ENCODE data around the gene LIN37. TPM values are rescaled to one million over a fixed set of nuclear protein-coding genes. Genes with fewer than 3 reads are reported as not detected.

The LIN37 gene
- total RNA-seq, 1 experiment from 2014 or later = 10.1 TPM

DNA sequence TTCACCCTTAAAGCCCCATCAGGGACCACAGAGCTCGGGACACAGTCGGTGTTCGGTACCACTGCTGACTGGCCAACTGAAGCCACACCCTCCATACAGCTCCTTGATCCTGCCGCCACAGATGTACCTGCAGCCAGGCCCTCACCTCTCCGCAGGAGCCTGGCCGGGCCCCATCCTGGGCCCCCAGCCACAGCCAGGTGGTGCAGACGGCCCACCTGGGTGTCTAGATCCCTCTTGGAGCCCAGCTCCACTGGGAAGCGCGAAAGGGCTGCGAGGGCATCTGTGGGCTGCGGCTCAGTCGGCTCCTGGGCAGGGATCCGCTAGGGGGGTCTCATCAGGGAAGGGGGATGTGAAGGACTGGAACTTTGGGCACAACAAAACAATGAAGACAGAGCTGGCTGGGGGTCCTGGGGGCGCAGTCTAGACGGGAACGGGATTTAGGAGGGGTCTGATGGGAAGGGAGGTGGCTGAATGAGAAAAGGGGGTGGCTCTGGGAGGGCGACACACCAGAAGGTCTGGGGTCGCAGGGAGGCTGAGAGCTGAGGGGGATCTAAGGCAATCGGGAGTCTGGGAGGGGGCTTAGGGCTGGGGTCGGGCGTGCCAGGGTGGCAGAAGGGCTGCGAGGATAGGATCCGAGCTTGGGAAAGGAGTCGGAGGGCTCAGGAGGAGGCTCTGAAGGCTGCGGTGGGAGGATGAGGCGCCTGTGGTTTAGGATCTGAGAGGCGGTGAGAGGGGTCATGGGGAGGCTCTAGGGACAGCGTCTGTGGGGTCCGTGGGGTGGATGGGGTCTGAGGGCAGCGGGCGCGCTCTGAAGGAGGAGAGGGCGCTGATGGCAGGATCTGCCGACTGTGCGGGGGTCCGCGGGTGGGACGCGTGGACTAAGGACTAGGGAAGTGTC, 48.5 kb downstream of the LIN37 start:
- DNase-seq (ENCODE audit: low read depth, low spot score) = no peak
- no peaks in the 10 kb centered on the region for H3K36me3 ChIP-seq (ENCODE audit: control insufficient read depth in 1 of 2, insufficient read depth in 2 of 2, low read length in 2 of 2)
- no peaks in the 10 kb centered on the region for H3K9me3 ChIP-seq (ENCODE audit: control insufficient read depth in 1 of 2, insufficient read depth in 1 of 2, low read depth in 1 of 2, low read length in 2 of 2)
- no peaks in the 10 kb centered on the region for H3K79me2 ChIP-seq (ENCODE audit: insufficient read depth, low read length)
- H3K4me2 ChIP-seq (ENCODE audit: low read length) = no peak overlapping the region
- ATAC-seq = no peak
- intact Hi-C loops (cut with micrococcal nuclease) = no loop called here
- ChIA-PET CTCF (no interaction called here), RAD21 (ENCODE audit: low non-redundant PET in 1 of 2, low total read pairs in 2 of 2, uncharacterized antibody in 2 of 2, unreplicated experiment in 2 of 2) (no interaction called here), POLR2A (no interaction called here)
- no peaks in the 10 kb centered on the region for H4K20me1 ChIP-seq (ENCODE audit: insufficient read depth)
- peaks cover 0 to 5% of the 10 kb centered on the region in 2 experiments; a peak in 2 of 4 replicates for H3K4me1 ChIP-seq (ENCODE audit: control insufficient read depth in 1 of 2, insufficient read depth in 2 of 2, low read length in 2 of 2)
- H3K9ac ChIP-seq (ENCODE audit: low read length) = no peak overlapping the region
- H2AFZ ChIP-seq (ENCODE audit: low read depth, low read length, poor library complexity, severe bottlenecking) = no peak overlapping the region
- BruUV-seq (replicated peaks) = no TSS peak
- no peaks in the 10 kb centered on the region for H3K9me2 ChIP-seq (ENCODE audit: insufficient read depth)
- H3K4me3 ChIP-seq (replicated peaks in 1 of 2; ENCODE audit: low read depth in 1 of 2, low read length in 2 of 2) = no peak overlapping the region
- H3K27me3 ChIP-seq (ENCODE audit: insufficient read depth, low read length) = no peaks in the 10 kb centered on the region
- no peak overlapping the region for H3K27ac ChIP-seq (ENCODE audit: low read depth, low read length)
- TF ChIP-seq ZFX (IDR thresholded peaks at IDR 0.05) (no peak), CBX3 (IDR thresholded peaks at IDR 0.05; ENCODE audit: low read depth) (no peak), SRF (IDR thresholded peaks at IDR 0.05; ENCODE audit: low read depth) (no peak), CEBPB (IDR thresholded peaks at IDR 0.05; ENCODE audit: low read depth) (no peak)
- TF ChIP-seq, protein P1, sequence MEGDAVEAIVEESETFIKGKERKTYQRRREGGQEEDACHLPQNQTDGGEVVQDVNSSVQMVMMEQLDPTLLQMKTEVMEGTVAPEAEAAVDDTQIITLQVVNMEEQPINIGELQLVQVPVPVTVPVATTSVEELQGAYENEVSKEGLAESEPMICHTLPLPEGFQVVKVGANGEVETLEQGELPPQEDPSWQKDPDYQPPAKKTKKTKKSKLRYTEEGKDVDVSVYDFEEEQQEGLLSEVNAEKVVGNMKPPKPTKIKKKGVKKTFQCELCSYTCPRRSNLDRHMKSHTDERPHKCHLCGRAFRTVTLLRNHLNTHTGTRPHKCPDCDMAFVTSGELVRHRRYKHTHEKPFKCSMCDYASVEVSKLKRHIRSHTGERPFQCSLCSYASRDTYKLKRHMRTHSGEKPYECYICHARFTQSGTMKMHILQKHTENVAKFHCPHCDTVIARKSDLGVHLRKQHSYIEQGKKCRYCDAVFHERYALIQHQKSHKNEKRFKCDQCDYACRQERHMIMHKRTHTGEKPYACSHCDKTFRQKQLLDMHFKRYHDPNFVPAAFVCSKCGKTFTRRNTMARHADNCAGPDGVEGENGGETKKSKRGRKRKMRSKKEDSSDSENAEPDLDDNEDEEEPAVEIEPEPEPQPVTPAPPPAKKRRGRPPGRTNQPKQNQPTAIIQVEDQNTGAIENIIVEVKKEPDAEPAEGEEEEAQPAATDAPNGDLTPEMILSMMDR (IDR thresholded peaks at IDR 0.05 in 2 of 3, conservative IDR thresholded peaks at IDR 0.05 in 1 of 3; ENCODE audit: borderline replicate concordance in 1 of 3, insufficient read depth in 1 of 3, low read depth in 2 of 3, low read length in 2 of 3) = no peak
- TF ChIP-seq, protein P2, sequence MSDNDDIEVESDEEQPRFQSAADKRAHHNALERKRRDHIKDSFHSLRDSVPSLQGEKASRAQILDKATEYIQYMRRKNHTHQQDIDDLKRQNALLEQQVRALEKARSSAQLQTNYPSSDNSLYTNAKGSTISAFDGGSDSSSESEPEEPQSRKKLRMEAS (IDR thresholded peaks at IDR 0.05) = no peak

DNA sequence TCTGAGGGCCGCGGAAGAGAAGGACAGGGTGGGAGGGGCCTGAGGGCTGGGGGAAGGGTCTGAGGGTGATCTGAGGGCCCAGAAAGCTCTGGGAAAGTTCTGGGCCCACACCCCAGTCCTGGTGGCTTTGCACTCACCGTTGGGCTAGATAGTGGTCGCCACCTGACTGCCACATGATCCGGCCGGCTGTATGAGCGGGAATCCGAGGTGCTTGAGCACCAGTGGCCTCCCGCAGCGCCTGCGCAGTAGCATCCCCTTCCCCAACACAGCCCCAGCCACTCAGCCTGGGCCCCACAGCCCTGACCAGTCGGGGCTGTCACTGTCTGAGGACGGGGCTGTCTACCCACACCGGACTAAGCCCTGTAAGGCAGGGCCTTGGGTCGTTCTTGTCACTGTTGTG, 49.3 kb downstream of the LIN37 start:
- Histone ChIP-seq H3K9ac (ENCODE audit: low read length) (no peak overlapping the region), H2AFZ (ENCODE audit: low read depth, low read length, poor library complexity, severe bottlenecking) (no peak overlapping the region), H3K27ac (ENCODE audit: low read depth, low read length) (no peak overlapping the region), H3K4me1 (ENCODE audit: control insufficient read depth in 1 of 2, insufficient read depth in 2 of 2, low read length in 2 of 2) (peaks cover 0 to 5% of the 10 kb centered on the region in 2 experiments; a peak in 2 of 4 replicates), H3K79me2 (ENCODE audit: insufficient read depth, low read length) (no peaks in the 10 kb centered on the region), H3K36me3 (ENCODE audit: control insufficient read depth in 1 of 2, insufficient read depth in 2 of 2, low read length in 2 of 2) (no peaks in the 10 kb centered on the region), H3K4me3 (replicated peaks in 1 of 2; ENCODE audit: low read depth in 1 of 2, low read length in 2 of 2) (no peak overlapping the region), H3K4me2 (ENCODE audit: low read length) (no peak overlapping the region), H4K20me1 (ENCODE audit: insufficient read depth) (no peaks in the 10 kb centered on the region), H3K9me3 (ENCODE audit: control insufficient read depth in 1 of 2, insufficient read depth in 1 of 2, low read depth in 1 of 2, low read length in 2 of 2) (no peaks in the 10 kb centered on the region), H3K27me3 (ENCODE audit: insufficient read depth, low read length) (no peaks in the 10 kb centered on the region), H3K9me2 (ENCODE audit: insufficient read depth) (no peaks in the 10 kb centered on the region)
- DNase-seq (ENCODE audit: low read depth, low spot score) = no peak
- CTCF ChIA-PET = no interaction called here
- intact Hi-C loops (cut with micrococcal nuclease) = no loop called here
- POLR2A ChIA-PET = no interaction called here
- no TSS peak for BruUV-seq (replicated peaks)
- RAD21 ChIA-PET (ENCODE audit: low non-redundant PET in 1 of 2, low total read pairs in 2 of 2, uncharacterized antibody in 2 of 2, unreplicated experiment in 2 of 2) = no interaction called here
- no peak for ATAC-seq
- TF ChIP-seq RAD21 (IDR thresholded peaks at IDR 0.05; ENCODE audit: low read depth) (no peak), SP1 (IDR thresholded peaks at IDR 0.05; ENCODE audit: low read depth) (no peak), ZFX (IDR thresholded peaks at IDR 0.05) (no peak), FOSL1 (IDR thresholded peaks at IDR 0.05; ENCODE audit: low read depth) (no peak), CBX3 (IDR thresholded peaks at IDR 0.05; ENCODE audit: low read depth) (no peak), EZH2phosphoT487 (IDR thresholded peaks at IDR 0.05; ENCODE audit: borderline replicate concordance) (no peak), ELF1 (IDR thresholded peaks at IDR 0.05; ENCODE audit: borderline replicate concordance, low read depth) (no peak), POLR2AphosphoS5 (IDR thresholded peaks at IDR 0.05; ENCODE audit: low read depth, low read length) (no peak), JUND (IDR thresholded peaks at IDR 0.05) (no peak), POLR2A (IDR thresholded peaks at IDR 0.05; ENCODE audit: borderline replicate concordance, extremely low read depth, insufficient read depth, insufficient read length) (no peak)
- TF ChIP-seq, protein P2 (IDR thresholded peaks at IDR 0.05) = no peak
- TF ChIP-seq, protein P1 (IDR thresholded peaks at IDR 0.05 in 2 of 3, conservative IDR thresholded peaks at IDR 0.05 in 1 of 3; ENCODE audit: borderline replicate concordance in 1 of 3, insufficient read depth in 1 of 3, low read depth in 2 of 3, low read length in 2 of 3) = no peak

Measured in HCT116 (cell line).